ENCODE data around the gene RFLNA.

GRCh38 chr12:124321556-124322270 is 26.8 kb downstream of the RFLNA start:
- no peak for TF ChIP-seq CTCF (IDR thresholded peaks at IDR 0.05)
- TF ChIP-seq POLR2AphosphoS5 (IDR thresholded peaks at IDR 0.05; ENCODE audit: low read depth, low read length), result no peak
- TF ChIP-seq REST (IDR thresholded peaks at IDR 0.05; ENCODE audit: insufficient read depth in 1 of 2, low read depth in 2 of 2, low read length in 1 of 2), result no peak
- TF ChIP-seq SIN3A (IDR thresholded peaks at IDR 0.05; ENCODE audit: borderline replicate concordance, insufficient read depth, low read depth, low read length), result no peak
- no peak; the same call in 1 of the 2 replicates for TF ChIP-seq TCF7L2 (IDR thresholded peaks at IDR 0.05; ENCODE audit: low read depth, low read length)
